ENCODE measurements around the gene AXL. TPM values are rescaled to one million over a fixed set of nuclear protein-coding genes. Genes with fewer than 3 reads are reported as not detected.
A peak's percentile ranks its signal among the peaks of the same experiment; 100 is the strongest.

AXL gene
- total and polyA plus RNA-seq, 2 of the 13 experiments (the other 11 are each of a cell fraction or from before 2014, with no cell fraction given) = 0.71 to 5.9 TPM

GRCh38 chr19:41308450-41309179 lies 89.6 kb downstream of the AXL start (continued):
- TF ChIP-seq ZBTB37 (CRISPR knock-in tag; IDR thresholded peaks at IDR 0.05) (no peak), ZNF317 (CRISPR knock-in tag; IDR thresholded peaks at IDR 0.05) (no peak), TBX2 (CRISPR knock-in tag; IDR thresholded peaks at IDR 0.05; ENCODE audit: borderline replicate concordance) (no peak), ZNF230 (CRISPR knock-in tag; IDR thresholded peaks at IDR 0.05) (0 out of 2 replicates have a peak, but pooled peaks have one; percentile 35), KDM6A (CRISPR knock-in tag; IDR thresholded peaks at IDR 0.05; ENCODE audit: low read depth) (no peak), THAP11 (CRISPR knock-in tag; IDR thresholded peaks at IDR 0.05) (no peak), RNF2 (conservative IDR thresholded peaks at IDR 0.05; ENCODE audit: low read depth) (no peak), ZNF362 (CRISPR knock-in tag; IDR thresholded peaks at IDR 0.05; ENCODE audit: borderline replicate concordance) (no peak), MYNN (CRISPR knock-in tag; IDR thresholded peaks at IDR 0.05; ENCODE audit: low read depth) (no peak), REXO4 (CRISPR knock-in tag; IDR thresholded peaks at IDR 0.05; ENCODE audit: borderline replicate concordance) (no peak), ZNF766 (CRISPR knock-in tag; IDR thresholded peaks at IDR 0.05; ENCODE audit: borderline replicate concordance) (no peak), ZSCAN5A (CRISPR knock-in tag; IDR thresholded peaks at IDR 0.05; ENCODE audit: borderline replicate concordance) (no peak), ZBTB33 (CRISPR knock-in tag; IDR thresholded peaks at IDR 0.05) (peak; percentile 55; the same call in 1 of the 2 replicates), ZNF510 (CRISPR knock-in tag; IDR thresholded peaks at IDR 0.05; ENCODE audit: low read depth) (0 out of 2 replicates have a peak, but pooled peaks have one; percentile 35), CCDC6 (CRISPR knock-in tag; IDR thresholded peaks at IDR 0.05) (peak; percentile 56; the same call in 1 of the 2 replicates), ZNF256 (CRISPR knock-in tag; conservative IDR thresholded peaks at IDR 0.05) (no peak), HMG20A (CRISPR knock-in tag; IDR thresholded peaks at IDR 0.05; ENCODE audit: borderline replicate concordance) (no peak), NCOA5 (CRISPR knock-in tag; IDR thresholded peaks at IDR 0.05) (no peak), PRPF4 (IDR thresholded peaks at IDR 0.05; ENCODE audit: low read depth, low read length, poor library complexity, severe bottlenecking) (no peak), ZZZ3 (CRISPR knock-in tag; IDR thresholded peaks at IDR 0.05; ENCODE audit: borderline replicate concordance) (no peak), MED13 (CRISPR knock-in tag; IDR thresholded peaks at IDR 0.05) (no peak), CENPT (CRISPR knock-in tag; IDR thresholded peaks at IDR 0.05; ENCODE audit: low read depth) (no peak), XRCC5 (optimal IDR thresholded peaks at IDR 0.05; ENCODE audit: low read length) (peak; percentile 76), ZNF468 (CRISPR knock-in tag; IDR thresholded peaks at IDR 0.05) (no peak), FOXJ3 (CRISPR knock-in tag; IDR thresholded peaks at IDR 0.05; ENCODE audit: borderline replicate concordance) (no peak), HOXA5 (CRISPR knock-in tag; IDR thresholded peaks at IDR 0.05) (0 out of 2 replicates have a peak, but pooled peaks have one; percentile 10)

Measured in HepG2 (cell line).